DMS153 treated with DMSO at 0.1 percent for 48 hours (cell line): Measurements from ENCODE around the gene C5orf47.

ENCODE experiments used
- DNase-seq: peaks from one replicate; lab custom pipeline; 2025; ENCODE audit not compliant: unreplicated experiment; lab: John Stamatoyannopoulos, UW

Gene C5orf47, protein sequence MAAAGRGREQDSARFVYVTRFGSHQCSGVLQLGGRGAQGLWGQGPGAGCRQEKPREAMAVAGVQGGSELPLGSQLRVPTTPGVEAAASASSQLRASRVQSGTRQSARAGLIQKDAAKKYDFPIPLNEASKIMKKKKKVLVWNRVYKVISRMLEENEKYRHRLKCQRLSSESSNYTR

DNA sequence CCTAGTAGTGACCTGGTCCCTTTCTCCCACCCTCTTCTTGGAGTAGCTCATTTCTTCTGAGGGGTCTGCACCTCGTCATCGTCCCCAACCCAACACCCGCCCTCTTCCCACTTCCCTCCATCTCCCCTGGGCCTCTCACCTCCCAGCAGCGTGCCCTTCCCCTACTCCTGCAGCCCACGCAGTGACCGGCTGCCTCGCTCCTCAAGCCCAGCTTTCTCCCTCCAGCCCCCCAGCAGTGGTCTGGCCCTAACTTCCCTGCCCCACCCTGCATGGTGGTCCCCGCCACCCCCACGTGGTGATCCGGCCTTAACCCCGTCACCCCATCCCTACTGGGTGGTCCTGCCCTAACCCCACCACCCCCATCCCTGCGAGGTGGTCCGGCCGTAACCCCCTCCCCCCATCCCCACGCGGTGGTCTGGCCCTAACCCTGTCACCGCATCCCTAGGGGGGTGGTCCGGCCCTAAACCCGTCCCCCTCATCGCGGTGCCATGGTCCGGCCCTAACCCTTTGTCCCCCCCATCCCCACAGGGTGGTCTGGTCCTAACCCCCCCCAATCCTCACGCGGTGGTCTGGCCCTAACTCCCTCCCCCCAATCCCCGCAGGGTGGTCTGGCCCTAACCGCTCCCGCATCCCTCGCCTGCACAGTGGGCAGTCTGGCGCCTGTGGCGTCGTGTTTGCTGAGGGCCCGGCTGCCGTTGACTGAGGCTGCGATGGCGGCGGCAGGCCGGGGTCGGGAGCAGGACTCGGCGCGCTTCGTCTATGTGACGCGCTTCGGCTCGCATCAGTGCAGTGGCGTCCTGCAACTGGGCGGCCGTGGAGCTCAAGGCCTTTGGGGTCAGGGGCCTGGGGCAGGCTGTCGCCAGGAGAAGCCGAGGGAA, at the start of gene C5orf47:
TSS of gene C5orf47 (plus strand) at position 617 of the 878 bp plus-strand sequence. CDS start at position 711, 94 bp downstream.
- DNase-seq = no peak

DNA sequence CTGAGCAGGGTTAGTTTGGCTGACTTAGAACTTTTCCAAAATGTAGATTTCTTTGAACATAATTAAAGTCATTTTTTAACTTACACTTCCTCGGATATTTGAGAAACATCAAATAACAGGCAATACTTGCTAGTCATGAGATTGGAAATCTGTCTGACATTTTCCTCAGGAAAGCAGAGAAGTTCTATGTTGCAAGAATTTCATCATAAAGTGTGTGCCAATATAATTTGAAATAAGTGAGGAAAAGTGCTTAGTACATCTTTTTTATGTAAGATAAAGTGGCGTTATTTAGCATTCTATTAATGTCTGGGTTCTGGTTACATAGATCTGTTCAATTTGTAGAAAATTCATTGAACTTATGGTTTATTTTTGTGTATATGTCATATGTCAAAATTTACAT, 48.7 kb upstream of the C5orf47 start:
- no peak for DNase-seq

DNA sequence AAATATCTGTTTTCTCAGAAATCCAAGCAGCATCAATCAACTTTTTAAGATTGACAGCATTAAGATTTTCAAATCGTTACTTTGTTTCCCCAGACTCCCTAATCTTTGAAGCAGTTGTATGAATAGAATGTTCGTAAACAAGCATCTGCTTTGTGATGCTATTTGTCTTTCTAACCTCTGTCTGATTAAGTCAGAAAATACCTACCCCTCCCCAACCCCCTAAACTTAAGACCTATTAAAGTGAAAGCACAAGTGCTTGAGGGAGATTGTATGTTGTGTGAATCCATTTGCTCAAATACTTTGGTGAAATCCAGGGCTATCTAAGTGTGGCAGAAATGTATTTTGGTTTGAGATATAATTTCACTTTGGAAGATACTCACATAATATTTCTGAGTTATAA, 47.9 kb upstream of the C5orf47 start:
- no peak for DNase-seq

DNA sequence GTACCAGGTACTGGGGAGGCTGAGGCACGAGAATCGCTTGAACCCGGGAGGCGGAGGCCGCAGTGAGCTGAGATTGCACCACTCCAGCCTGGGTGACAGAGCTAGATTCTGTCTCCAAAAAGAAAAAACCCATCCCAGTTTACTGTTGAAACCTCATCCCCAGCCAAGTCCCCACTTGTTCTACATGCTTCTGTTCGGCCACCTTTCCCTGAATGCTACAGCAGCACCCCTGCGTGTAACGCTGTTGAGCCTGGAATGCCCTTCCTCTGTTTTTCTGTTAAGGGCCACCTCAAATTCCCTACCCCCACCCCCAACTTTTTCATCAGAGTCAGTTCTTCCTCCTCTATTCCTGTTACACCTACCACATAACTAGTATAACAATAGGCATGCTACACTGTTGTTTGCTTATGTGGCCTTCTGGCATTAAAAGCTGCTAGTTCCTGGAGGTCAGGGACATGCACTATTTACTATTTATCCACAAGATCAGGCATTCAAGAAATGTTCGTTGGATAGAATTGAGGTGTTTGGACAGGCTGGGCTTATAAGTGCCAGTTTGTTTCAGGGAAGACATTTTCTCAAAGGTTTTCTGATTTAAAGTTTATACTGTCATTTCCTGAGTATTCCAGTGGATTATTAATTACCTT, 47.1 kb upstream of the C5orf47 start:
- peak; percentile 6 for DNase-seq

DNA sequence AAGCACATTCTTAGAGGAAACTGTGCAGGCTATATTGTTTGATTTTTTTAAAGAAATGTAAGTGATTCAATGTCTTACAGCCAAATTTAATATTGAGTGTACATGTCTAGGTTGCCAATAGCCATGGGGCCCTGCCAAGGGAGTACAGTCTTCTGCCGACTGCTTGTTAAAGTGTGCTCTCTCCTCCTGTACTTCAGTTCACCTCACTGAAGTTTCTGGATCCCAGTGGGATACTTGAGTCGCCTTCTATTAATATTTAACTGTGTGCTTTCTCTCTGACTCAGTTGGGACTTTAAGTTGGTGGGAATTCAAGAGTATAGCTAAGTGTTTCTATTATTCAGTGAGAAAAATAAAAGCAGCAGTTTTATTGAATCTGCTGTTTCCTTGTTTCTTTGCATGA, 44.5 kb upstream of the C5orf47 start:
- DNase-seq = no peak

DNA sequence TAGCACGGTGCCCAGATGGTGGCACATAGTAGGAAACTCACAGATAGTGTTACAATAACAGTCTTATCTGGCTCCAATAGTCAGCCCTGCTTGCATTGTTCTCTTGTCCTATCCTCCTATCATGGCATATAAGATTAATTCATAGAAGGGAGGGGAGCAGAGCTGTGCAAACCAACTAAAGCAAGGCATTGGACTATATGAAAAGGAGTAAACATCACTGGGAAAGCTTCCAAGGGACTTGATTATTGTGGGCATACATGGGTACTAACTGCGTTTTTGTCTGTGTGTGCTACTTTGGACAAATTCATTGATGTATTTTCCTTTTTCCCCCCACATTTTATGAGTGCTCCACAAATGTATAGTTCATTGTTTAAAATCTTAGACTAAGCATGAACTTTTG, 43.8 kb upstream of the C5orf47 start:
- DNase-seq = no peak

DNA sequence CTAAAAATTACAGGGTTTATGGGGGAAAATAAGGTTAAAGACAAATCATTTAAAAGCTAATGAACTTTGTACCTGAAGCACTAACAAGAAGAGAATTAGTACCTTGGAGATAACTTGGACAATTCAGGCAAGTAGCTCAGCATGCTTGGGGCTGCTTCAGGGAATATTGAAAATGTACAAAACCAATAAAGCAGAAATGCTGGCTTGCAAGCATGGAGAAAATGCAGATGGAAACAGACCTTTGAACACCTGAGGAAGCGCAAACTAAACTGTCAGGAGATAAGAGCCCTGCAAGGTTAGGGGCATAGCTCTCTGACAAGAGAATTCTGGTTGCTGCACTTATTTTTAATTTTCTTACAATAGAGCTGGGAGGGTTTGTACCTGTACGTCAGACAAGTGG, 42.6 kb upstream of the C5orf47 start:
- DNase-seq = no peak

DNA sequence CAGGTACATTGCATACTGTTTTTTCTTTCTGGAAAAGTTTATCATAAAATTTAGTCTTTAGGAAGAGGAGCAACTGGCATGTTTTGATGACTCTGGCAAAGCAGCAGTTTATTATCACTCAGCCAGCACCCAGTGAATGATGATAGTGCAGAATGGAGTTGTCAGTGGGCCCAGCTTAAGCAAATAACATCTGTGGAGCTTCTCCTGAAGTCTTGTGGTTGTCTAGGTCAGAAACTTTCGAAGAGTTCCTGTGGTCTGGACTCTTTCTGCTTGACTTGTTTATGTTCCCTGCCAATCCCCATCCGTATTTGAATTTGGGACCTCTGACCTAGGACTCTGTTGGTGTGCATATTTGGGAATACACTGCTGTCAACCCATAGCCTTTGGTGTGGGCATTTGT, 38.1 kb upstream of the C5orf47 start:
- no peak for DNase-seq

DNA sequence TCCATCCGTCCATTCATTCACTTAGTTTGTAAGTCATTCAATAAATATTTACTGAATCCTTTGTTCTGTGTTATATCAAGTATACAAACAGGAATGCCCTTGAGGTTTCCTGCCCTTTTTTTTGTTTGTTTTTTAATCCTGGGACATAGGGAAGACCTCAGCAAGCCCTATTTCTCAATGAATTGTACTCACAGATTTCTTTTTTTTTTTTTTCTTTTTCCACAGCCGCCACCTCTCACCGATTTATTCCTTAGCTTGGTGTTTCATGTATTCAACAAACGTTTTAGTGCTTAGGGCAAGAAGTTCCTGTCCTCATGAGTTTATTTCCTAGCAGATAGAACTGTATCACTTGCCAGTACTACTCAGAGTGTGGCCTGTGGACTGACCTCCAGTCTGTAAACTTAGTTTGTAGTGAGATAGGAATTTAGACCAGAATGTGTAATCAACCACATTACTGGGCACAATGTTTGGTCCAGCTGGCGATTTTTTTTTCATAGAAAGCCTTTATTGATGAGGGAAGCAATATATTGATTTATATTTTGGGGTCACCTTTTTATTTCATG, 35.4 kb upstream of the C5orf47 start:
- no peak for DNase-seq

DNA sequence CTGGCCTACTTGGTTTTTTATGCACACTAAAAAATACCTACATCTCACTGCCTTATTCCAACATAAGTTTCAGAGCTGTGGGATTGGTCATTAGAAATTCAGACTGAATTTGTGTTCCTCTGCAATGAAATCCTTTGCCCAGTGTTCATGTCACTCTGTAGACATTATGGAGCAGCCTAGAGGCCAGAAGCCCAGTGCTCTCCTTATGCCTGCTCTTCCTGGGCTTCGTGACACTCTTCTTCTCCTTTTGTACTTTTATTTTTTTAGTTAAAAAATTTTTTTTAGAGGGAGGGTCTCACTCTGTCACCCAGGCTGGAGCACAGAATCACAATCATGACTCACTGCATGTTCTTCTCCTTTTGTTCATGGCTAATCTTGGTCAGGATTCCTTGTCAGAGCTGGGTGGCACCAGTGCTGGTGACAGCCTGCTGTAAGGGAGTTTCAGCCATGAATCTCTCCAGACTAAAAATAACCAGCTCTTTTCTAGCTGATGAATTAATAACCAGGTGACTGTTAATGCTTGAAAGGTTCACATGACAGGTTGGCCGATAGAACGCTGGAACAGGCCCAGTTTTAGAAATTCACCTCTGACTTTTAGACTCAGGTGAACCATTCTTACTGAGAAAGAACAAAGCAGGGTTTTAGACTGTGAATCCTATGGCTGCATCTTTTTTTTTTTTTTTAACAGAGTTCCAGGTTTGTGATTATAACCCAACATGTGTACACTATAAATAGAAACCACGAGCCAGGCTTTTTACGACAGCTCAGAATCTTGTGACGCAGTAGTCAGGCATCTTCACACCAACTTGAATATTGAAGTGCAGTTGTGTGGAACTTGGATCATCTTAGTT, 34.1 kb upstream of the C5orf47 start:
- DNase-seq = no peak

DNA sequence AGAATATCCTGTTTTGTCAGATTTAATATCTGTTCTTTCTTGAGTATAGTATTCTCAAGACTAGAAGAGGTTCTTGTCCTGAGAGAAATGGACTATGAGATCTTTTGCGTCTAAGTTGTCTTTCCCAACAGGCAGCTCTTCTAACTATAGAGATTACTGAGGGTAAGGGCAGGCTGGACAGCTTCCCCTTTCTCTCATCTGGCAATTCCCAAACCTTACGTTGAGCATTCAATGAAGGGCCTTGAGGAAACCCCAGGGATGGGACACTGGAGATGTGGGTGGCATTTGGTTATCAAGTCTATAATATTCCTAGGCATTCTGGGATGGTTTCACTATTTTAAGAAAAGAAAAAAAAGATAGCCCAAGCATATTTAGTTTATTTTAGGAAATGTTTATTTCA, 28.0 kb upstream of the C5orf47 start:
- no peak for DNase-seq

DNA sequence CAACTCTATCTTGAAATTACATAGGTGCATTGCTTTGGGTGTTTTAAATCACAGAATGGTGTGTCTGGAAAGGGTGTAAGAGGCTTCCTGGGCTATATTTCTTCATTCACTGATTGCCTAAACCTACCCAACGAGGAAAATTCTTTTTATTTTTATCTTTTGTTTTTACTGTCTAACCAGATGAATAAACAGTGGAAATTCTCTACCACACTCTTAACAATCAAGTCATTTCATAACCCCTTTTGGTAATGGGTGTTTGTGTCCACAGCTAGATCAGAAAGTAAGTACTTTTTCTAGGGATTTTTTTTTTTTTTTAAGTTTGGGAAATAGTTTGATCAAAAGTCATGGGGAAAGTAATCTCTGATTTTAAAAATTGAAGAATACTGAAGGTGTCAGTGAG, 27.6 kb upstream of the C5orf47 start:
- DNase-seq = no peak

DNA sequence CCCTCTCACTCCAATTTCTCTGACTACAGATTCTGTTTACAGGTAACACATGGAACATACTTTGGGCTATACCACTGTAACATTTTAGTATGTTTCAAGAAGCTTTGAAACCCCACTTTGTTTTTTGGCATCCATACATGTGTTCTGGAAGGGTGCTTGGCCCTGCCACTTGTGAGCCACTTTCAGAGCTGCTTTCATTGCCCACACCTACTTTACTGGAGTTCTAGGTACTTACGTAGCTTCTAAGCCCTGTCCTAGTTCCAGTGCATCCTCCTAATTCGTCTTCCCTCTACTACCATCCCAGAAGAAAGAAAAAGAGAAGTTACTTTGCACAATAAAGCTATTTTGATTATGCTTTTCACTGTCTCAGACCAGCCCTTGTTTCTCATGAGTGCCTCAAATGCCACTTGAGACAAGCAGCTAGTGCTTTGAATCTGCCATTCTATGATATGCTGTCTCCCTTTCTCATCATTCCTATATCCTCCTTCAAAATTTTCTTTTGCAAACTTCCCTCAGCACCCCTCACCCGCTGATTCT, 26.5 kb upstream of the C5orf47 start:
- DNase-seq = no peak

DNA sequence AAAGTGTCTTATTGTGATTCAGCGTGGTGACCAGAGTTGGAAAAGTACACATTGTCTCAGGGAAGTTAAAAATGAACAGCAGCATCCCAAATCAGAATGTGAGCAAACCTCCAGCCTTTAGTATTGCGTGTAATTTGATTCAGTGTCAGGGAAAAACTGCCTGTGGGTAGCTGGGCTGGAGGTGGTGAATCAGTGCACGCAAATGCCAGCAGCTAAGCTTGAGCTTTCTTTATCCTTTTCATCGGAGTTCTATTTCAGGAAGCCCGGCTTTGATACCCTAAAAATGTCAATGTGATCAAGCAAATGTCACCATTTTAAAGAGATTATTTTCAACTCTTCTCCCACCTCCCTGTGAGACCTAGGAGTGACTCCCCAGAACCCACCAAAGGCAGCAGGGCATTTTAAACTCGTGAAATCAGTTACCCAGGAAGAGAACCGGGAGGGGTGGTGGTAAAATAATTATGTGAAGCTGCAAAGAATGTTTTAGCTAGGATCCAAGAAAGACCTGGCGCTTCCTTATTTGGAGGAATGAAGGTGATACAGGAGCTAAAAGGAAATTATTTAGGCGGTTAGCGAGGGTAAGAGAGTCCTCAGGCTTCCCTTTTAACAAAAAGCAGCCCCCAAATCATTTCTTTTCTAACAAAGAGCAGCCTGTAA, 25.7 kb upstream of the C5orf47 start:
- DNase-seq = no peak

DNA sequence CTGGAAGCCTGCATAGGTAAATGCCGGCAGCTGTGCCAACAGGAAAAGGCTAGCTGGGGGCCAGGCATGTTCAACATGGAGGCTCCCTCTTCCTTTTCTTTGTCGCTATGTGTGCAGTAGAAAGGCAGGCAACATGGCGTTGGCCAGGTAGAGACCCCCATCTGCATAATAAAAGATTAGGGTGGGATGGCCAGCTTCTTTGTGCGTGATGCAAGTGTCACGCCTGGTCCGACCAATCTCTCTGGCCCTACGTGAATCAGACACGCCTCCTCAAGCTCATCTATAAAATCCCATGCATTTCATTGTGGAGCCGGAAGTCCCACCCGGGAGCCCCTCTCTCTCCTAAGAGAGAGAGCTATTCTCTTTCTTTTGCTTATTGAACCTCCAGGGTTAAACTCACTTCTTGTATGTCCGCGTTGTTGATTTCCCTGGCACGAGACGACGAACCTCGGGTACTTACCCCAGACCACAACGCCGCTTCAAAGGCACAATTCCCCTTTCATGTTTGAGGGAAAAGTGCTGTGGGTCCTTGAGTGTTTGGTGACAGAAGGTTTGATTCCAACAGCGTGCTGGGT, 25.0 kb upstream of the C5orf47 start:
- DNase-seq = peak; percentile 65

DNA sequence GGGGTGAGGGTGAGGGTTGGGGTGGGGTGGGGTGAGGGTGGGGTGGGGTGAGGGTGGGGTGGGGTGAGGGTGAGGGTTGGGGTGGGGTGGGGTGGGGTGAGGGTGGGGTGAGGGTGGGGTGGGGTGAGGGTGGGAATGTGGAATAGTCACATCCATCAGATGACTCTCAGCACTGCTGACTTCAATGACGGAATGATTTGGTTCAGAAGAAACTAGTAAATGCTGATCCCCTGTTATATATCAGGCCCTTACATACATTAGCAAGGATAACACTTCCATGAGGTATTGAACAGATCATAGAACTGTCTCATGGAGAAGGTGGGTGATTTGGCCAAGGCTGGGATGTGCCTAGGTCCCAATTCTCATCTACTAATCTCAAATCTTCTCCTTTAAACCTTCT, 24.5 kb upstream of the C5orf47 start:
- DNase-seq = no peak

DNA sequence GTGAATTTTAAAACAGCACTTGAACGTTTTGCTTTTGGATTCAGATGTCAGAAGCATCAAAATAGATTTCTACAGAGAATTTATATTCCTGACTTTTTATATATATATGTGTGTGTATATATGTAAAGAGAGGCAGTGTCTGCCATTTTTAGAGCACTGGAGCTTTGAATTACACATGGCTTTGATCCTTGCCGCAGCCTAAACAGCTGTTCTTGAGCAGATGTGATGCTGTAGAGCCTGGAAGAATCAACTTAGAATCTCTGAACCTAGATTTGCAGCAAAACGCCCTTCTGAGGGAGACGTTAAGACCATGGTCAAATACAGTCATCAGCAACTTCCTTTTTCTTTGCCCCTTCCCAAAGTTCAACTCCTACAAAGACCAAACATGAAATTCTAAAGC, 21.7 kb upstream of the C5orf47 start:
- no peak for DNase-seq

DNA sequence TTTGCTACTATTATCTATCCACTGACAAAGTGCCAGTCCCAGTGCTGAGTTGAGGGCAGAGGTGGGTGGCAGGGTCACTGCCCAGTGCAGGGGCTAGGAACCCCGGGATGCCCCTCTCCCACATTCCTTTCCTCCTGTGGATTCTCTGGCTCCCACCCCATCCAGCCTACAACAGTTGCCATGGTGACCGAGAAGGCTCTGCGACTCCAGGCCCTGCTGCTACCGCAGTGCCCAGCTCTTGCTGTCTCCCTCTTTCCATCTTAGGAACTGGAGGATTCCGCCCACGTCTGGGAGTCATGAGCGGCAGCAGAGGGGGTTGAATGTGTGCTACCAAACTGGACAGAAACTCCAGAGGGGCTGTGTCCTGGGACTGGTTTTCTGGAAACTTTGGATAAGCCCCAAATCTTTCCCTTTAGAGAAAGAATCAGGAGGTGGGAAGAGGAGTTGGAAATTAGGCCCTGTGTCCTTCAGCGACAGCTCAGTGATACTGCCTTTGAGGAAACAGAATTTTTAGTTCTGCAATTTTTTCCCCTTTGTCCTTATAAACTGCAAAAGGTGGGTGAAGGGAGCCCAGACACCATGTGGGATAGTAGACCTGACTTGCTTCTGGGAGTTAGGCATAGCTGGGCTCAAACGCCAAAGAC, 20.7 kb upstream of the C5orf47 start:
- DNase-seq = no peak
